Activated naive CD4-positive, alpha-beta T cell treated with anti-CD3 and anti-CD28 coated beads, Interleukin-2, amount 50 U/mL, for 72 hours (primary cell): ENCODE data around the gene GUCD1. TPM values are rescaled to one million over a fixed set of nuclear protein-coding genes. Genes with fewer than 3 reads are reported as not detected.
"Not testable (repeated sequence)": the region's sequence is repeated elsewhere in the genome, so short reads cannot be mapped to it uniquely, and the experiment has no call there.

Experiments used
- ATAC-seq, 2 donors: fragments of 150-1000 bp; cut with Tn5 transposase; 2 replicates each; pipeline ENCODE4 v1.10.0; 2021; ENCODE audit warnings: mild to moderate bottlenecking in 2 of 2, moderate library complexity in 2 of 2
- DNase-seq, 2 donors: peaks; one replicate each; pipeline ENCODE4 v3.0.0; 2021 to 2022; ENCODE audit warnings: low spot score in 2 of 2
- H3K27ac Mint-ChIP-seq, 2 donors: one replicate each; pipeline ENCODE4 v1.8.0; 2022; ENCODE audit warnings: mild to moderate bottlenecking in 2 of 2, mixed read lengths in 2 of 2
- H3K36me3 Mint-ChIP-seq, 2 donors: one replicate each; pipeline ENCODE4 v1.8.0; 2022; ENCODE audit warnings: mixed read lengths in 2 of 2
- H3K9me3 Mint-ChIP-seq, 2 donors: one replicate each; pipeline ENCODE4 v1.8.0; 2022; ENCODE audit warnings: mixed read lengths in 2 of 2
- total RNA-seq, 2 donors: library from RNA; stranded (reverse); gene quantifications; one replicate each; pipeline ENCODE4 v1.2.3, GENCODE V29; 2022

Gene GUCD1
- total RNA-seq = 100 to 1,000 TPM; 106 to 137 TPM

GRCh38 chr22:24554313-24555164, at the start of gene GUCD1:
TSS of gene GUCD1 (minus strand) at chr22:24555138. CDS start at chr22:24554991, 147 bp downstream.
- H3K36me3 Mint-ChIP-seq = peaks cover 36 to 38% of the 10 kb centered on the region in 2 donors
- ATAC-seq = peak in 1 of 2 donors; percentile 4
- peak within 1 kb of the TSS; percentile 96 to 98 for H3K27ac Mint-ChIP-seq
- DNase-seq = peak; percentile 34 to 67
- no peaks in the 10 kb centered on the region for H3K9me3 Mint-ChIP-seq

DNA sequence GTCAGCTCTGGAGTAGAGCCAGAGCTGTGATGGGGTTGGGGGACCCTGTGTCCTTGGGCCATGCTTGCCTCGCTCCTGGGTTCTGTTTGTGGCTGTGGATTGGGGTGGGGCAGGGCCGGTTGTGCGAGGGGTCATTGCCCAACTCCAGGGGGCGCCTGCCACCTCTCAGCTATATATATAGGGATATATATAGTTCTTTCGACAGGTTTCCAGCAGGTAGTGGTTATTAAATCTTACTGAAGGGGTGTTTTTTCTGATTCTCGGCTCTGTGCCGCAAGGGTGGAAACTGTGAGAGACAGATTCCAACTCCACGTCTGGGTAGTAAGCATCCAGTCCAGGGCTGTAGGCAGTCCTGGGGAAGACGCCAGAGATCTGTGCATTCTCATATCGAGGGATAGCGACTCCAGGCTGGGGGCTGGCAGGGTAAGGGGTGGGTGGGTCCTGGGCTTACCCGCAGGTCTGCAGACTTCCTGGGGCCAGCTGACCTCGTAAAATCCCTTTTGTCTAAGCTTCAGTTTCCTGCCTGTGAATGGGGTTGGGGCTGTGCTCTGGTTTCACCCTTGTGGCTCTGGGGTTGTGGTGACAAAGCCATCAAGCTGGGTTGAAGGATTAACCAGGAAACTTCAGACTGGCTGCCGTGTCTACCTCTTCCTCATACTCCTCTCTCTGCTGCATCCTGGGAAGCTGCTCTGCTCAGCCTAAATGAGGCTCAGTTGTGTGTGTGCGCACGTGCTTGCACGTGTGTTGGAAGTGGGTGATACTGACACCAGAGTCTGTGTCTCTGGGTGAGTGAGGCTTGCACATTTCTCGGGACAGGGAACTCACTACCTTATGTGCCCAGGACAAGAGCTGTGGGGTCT, 49.1 kb upstream of the GUCD1 start:
- not testable (repeated sequence) for H3K9me3 Mint-ChIP-seq, H3K36me3 Mint-ChIP-seq
- peak overlapping the region; percentile 5 to 43 for H3K27ac Mint-ChIP-seq
- DNase-seq (peak in 1 of 2 donors; percentile 22), ATAC-seq (peak; percentile 52)

- H3K27ac Mint-ChIP-seq = peak within 1 kb of the TSS; percentile 5 to 43
- not testable (repeated sequence) for ATAC-seq, DNase-seq, H3K9me3 Mint-ChIP-seq, H3K36me3 Mint-ChIP-seq
These were observed 48.2 kb upstream of the GUCD1 start, which contains the start of gene GGT1 for GRCh38 chr22:24602847-24603769. TSS of gene GGT1 (plus strand) at chr22:24603193. CDS start at chr22:24611082, 7,889 bp downstream.

DNA sequence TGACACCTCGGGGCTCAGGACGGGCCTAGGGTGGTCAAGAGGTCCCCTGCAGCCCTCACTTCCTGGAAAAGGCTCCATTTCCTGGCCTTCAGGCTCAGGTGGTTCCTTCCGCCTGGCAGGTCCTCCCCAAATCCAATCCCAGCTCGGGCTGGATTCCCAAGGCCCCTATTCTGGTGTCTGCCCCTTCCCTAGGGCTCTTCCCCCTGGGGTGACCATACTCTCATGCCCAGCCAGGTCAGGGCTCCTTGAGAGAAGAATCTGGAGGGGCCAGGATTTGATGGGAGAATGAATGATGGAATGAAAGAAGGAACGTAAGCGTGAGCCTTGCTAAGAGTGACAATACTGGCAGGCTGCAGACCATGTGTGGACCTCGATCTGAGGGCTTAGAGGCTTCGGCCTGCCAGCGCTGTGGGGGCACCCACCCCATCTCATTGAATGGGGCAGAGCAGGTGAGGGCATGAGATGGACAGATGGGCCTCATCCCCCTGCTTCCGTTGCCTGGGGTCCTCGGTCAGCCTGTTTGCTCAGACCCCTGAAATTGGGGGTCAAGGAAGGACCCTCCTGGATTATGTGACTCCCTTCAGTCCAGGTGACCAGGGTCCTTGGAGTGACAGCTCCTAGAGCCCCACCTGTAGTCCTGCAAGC, 47.3 kb upstream of the GUCD1 start:
- not testable (repeated sequence) for H3K9me3 Mint-ChIP-seq, H3K27ac Mint-ChIP-seq, ATAC-seq, DNase-seq, H3K36me3 Mint-ChIP-seq

DNA sequence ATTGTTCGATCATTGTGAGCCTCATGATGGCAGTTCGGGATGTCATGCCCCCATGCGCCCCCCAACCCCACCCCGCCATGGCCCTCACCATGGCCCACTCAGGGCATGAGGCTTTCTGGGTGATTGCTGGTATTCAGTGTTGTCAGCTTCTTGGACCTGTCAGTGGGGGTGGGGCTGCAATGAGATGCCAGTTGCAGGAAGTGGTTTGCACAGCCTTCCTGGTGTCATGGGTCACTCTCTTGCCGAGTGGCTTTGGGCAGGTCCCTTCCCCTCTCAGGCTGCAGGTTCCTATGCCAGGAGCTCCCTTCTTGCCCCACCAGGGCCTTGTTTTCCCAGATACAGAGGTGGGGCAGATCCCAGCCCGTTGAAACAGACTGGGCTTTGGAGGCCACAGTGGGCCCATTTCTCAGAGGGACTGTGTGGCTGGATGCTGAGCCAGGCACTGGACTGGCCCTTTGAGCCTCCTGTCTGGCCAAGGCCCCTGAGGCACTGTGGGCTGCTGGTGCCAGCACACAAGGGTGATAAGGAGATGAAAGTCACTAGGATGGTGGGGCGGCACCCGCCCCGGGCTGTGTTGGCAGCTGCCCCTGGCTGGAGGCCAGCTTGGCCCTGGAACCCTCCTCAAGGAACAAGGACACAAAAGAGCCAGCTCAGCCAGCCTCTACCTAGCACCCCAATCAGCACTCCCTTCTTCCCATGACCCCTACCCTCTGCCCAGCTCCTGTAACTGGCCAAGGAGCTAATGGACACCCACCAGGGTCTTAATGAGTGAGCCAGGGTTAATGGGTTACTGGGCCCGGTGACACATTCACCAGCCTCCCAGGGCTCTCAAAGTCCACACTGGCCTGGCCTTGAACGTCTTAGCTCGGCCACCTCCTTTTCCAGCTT, 46.5 kb upstream of the GUCD1 start:
- peak overlapping the region in 1 of 2 donors; percentile 44 for H3K27ac Mint-ChIP-seq
- H3K9me3 Mint-ChIP-seq = no peaks in the 10 kb centered on the region
- DNase-seq (no peak), ATAC-seq (peak in 1 of 2 donors; percentile 25)
- H3K36me3 Mint-ChIP-seq = no peaks in the 10 kb centered on the region

DNA sequence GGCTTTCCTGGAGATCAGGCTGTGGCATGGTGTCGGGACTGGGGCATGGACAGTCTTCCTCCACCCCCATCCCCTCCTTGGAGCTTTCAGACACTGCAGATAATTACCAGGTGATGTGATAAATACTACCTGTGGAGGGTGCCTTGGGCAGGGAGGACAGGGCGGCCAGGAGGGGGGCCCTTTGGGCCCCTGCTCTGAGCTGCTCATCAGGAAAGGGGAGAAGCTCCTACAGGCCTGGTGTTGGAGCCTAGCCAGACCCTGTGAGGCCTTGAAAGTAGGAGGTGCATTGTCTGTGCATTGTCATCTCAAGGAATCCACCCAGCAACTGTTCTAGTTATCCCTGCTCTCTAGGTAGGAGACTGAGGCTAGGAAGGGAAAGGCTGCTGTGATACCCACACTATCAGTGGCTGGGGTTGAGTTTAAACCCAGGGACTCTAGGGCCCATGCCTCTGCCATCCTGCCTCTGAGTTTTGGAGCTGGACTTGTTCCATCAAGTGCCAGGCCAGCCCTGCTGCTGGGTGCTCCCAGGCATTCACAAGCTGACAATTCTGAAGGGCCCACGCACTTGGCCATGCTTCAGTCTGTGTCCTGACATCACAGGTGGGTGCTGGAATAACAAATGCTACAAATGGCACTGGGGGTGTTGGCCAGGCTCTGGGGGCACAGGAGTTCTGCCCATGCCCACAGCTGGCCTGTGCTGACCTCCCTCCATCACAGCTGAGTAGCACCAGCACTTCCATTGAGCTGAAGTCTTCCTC, 45.2 kb upstream of the GUCD1 start:
- DNase-seq, H3K9me3 Mint-ChIP-seq: not testable (repeated sequence)

DNA sequence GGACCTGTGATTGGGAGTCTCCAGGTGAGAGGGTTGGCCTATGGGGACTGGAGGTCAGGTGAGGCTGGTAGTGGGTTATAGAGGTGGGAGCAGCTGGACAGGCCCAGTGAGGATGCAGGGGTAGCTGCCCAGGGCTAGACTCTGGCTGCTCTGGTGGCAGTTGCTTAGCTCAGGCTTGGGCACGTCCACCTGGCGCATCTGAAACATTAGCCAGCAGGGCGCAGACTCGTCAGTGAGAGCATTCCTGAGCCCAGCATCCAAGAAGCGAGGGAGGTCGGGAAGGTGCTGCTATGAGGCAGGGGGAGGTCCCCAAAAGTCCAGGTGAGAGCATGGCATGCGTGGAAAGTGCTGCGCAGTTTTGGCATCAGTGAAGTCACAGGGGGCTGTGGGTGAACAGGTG, 44.6 kb upstream of the GUCD1 start:
- no peaks in the 10 kb centered on the region for H3K36me3 Mint-ChIP-seq
- DNase-seq = no peak

More for the DNA sequence above, 45.2 kb upstream of the GUCD1 start:
- peak overlapping the region in 1 of 2 donors; percentile 22 for H3K27ac Mint-ChIP-seq
- H3K36me3 Mint-ChIP-seq, ATAC-seq: not testable (repeated sequence)

DNA sequence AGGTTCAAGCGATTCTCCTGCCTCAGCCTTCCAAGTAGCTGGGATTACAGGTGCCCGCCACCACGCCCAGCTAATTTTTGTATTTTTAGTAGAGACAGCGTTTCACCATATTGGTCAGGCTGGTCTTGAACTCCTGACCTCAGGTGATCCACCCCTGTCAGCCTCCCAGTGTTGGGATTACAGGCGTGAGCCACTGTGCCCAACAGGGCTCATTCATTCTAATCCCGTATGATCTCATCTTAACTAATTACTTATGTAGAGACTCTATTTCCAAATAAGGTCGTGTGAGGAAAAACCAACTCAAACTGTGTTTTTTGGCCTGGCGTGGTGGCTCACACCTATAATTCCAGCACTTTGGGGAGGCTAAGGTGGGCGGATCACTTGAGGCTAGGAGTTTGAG, 42.1 kb upstream of the GUCD1 start:
- H3K36me3 Mint-ChIP-seq, ATAC-seq, DNase-seq, H3K9me3 Mint-ChIP-seq, H3K27ac Mint-ChIP-seq: not testable (repeated sequence)

More for the DNA sequence above, 44.6 kb upstream of the GUCD1 start:
- no peak for ATAC-seq
- peak overlapping the region; percentile 22 to 40 for H3K27ac Mint-ChIP-seq
- no peaks in the 10 kb centered on the region for H3K9me3 Mint-ChIP-seq

DNA sequence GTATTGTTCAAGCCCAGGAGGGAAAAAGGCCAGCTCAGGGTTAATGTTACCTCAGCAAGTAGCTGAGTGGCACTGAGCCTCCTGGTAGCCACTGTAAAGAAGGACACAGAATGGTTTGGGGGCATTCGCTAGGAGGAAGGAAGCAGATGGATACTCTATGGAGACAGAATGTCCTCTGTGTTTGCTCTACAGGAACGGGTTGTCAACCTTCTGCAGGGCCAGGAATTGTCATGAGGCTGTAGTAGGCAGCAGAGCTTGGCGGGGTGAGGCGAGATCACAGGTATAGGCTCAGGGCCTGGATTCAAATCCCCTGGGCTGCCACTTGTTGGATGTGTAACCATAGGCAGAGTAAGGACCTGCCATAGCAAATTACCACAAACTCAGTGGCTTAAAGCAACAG, 40.9 kb upstream of the GUCD1 start:
- Mint-ChIP-seq H3K9me3 (no peaks in the 10 kb centered on the region), H3K36me3 (no peaks in the 10 kb centered on the region), H3K27ac (no peak overlapping the region)
- no peak for ATAC-seq
- DNase-seq = no peak

DNA sequence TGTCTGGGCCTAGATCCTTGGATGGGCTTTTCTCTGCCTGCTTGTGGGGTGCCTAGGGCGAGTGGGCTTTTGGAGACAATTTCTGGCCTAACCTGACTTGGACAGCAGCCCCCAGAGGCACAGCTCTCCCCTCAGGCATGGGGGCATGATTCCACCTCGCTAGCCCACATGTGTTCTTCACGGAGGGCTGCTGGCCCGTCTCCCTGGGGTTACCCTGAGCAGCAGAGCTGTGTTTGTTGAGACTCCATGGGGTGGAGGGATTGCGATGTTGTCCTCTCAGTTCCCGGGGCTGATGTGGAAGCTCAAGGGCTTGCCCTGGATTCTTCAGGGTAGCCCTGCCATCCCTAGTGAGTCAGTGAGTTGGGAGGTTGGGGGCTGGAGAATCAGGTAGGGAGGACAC, 40.3 kb upstream of the GUCD1 start:
- Mint-ChIP-seq H3K36me3 (no peaks in the 10 kb centered on the region), H3K9me3 (no peaks in the 10 kb centered on the region), H3K27ac (peak overlapping the region in 1 of 2 donors; percentile 25)
- no peak for ATAC-seq
- DNase-seq = no peak

DNA sequence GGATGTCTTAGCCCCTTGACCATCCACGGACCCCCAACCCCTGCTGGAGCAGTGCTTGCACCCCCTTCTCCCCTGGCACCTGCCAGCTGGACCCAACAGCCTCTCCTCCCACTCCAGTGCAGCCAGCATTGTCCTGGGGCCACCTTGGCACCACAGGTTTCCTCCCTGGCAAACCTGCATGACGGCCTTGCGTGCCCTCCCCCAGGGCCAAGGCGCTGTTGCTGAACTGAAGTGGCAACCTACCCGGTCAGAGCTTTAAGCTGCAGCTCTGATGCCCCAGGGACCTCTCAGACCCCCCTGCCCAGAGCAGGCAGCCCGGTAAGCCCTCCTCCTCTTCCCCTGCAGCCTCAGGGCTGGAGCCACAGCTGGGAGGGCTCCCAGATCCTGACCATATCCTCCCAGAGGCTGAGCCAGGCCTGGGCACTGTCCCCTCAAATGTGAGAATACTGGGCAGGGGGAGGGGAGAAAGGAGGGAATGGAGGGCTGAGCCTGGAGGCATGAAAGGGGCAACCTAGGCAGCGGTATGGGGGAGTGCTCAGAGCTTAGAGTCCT, 39.7 kb upstream of the GUCD1 start:
- DNase-seq = no peak
- ATAC-seq = no peak
- Mint-ChIP-seq H3K36me3 (no peaks in the 10 kb centered on the region), H3K27ac (no peak overlapping the region), H3K9me3 (no peaks in the 10 kb centered on the region)

DNA sequence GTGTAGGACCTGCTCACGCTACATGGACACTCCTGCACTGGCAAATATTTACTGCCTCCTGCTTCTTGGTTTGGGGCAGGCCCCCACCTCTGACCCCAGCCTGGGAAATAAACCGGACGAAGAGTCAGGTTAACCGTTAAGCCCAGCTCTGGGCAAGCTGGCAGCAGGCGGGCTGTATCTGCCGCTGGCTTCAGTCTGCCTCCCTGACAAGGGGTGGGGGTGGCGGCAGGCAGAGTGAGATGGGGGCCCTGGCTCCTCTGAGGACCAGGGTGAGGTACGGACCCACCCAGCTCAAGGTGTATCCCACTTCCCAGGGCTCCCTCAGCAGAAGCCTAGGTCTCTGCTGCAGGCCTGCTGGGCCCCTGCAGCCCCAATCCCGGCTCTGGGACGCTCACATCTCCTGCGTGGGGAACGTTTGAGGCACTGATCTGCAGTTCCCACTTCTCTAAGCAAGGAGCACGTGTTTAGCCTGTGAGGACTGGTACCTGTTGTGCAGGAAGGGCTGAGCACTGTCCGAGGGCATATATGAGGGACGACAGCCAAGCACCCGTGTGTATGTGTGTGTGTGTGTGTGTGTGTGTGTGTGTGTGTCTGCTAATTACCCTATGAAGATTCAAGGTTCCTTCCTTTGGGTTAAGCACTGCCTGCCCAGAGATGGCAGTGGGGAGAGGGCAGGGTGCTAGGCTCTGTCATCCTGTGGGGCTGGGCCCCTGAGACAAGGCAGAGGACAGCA, 39.1 kb upstream of the GUCD1 start:
- no peak overlapping the region for H3K27ac Mint-ChIP-seq
- ATAC-seq (no peak), DNase-seq (no peak)
- no peaks in the 10 kb centered on the region for H3K9me3 Mint-ChIP-seq
- H3K36me3 Mint-ChIP-seq = no peaks in the 10 kb centered on the region

- H3K9me3 Mint-ChIP-seq, DNase-seq, H3K36me3 Mint-ChIP-seq, H3K27ac Mint-ChIP-seq, ATAC-seq: not testable (repeated sequence)
These were observed 38.6 kb upstream of the GUCD1 start for GRCh38 chr22:24593559-24593835.
